GM18907 (cell line): Measurements from ENCODE around the gene SORL1.

ENCODE experiments used
- ATAC-seq: cut with Tn5 transposase; IDR thresholded peaks from one replicate; pipeline ENCODE4 v1.9.1; 2021; ENCODE audit warnings: mild to moderate bottlenecking, moderate library complexity; ENCODE audit not compliant: unreplicated experiment

Gene SORL1

GRCh38 chr11:121578251-121578976, 126.3 kb downstream of the SORL1 start:
- ATAC-seq: no peak

- no peak for ATAC-seq
Observed at GRCh38 chr11:121580154-121580553, 128.0 kb downstream of the SORL1 start.

- ATAC-seq: no peak
Observed at GRCh38 chr11:121581607-121582006, 129.5 kb downstream of the SORL1 start.

- ATAC-seq: peak; percentile 58
Observed at GRCh38 chr11:121582296-121582695, 130.2 kb downstream of the SORL1 start.

GRCh38 chr11:121583825-121584224, 131.7 kb downstream of the SORL1 start:
- no peak for ATAC-seq

GRCh38 chr11:121586750-121587149, 134.6 kb downstream of the SORL1 start:
- ATAC-seq: no peak

- no peak for ATAC-seq
Observed at GRCh38 chr11:121587182-121587581, 135.1 kb downstream of the SORL1 start.

GRCh38 chr11:121588747-121589146, 136.6 kb downstream of the SORL1 start:
- no peak for ATAC-seq

- ATAC-seq: peak; percentile 87
Observed at GRCh38 chr11:121589946-121590537, 137.9 kb downstream of the SORL1 start.

GRCh38 chr11:121590772-121591404, 138.8 kb downstream of the SORL1 start:
- peak; percentile 8 for ATAC-seq

GRCh38 chr11:121591405-121592033, 139.4 kb downstream of the SORL1 start:
- no peak for ATAC-seq

GRCh38 chr11:121592708-121593107, 140.6 kb downstream of the SORL1 start:
- no peak for ATAC-seq

- ATAC-seq: no peak
Observed at GRCh38 chr11:121595717-121596161, 143.6 kb downstream of the SORL1 start.

GRCh38 chr11:121596195-121597155, 144.4 kb downstream of the SORL1 start:
- no peak for ATAC-seq

- ATAC-seq: no peak
Observed at GRCh38 chr11:121603316-121603715, 151.2 kb downstream of the SORL1 start.

GRCh38 chr11:121604152-121604551, 152.0 kb downstream of the SORL1 start:
- ATAC-seq: no peak

- no peak for ATAC-seq
Observed at GRCh38 chr11:121606354-121606753, 154.2 kb downstream of the SORL1 start.

- ATAC-seq: no peak
Observed at GRCh38 chr11:121607341-121607740, 155.2 kb downstream of the SORL1 start.

GRCh38 chr11:121608545-121609098, 156.5 kb downstream of the SORL1 start:
- ATAC-seq: no peak

GRCh38 chr11:121610706-121611105, 158.6 kb downstream of the SORL1 start:
- no peak for ATAC-seq
